GM18526 (cell line): Measurements from ENCODE around the gene CHAD.

ENCODE experiments used
- POLR2A ChIP-seq: IDR thresholded peaks from 3 replicates; pipeline ENCODE4 v1.6.1; 2011; ENCODE audit not compliant: insufficient read length; ENCODE audit errors: extremely low read depth

The CHAD gene

GRCh38 chr17:50430821-50431618 is 37.7 kb downstream of the CHAD start:
- TF ChIP-seq POLR2A: no peak

- TF ChIP-seq POLR2A: no peak
Measured at GRCh38 chr17:50429793-50430192, 38.9 kb downstream of the CHAD start.

- TF ChIP-seq POLR2A: no peak
Measured at GRCh38 chr17:50428831-50429424, 39.8 kb downstream of the CHAD start.

- no peak for TF ChIP-seq POLR2A
Measured at GRCh38 chr17:50426814-50427787, 41.6 kb downstream of the CHAD start.

DNA sequence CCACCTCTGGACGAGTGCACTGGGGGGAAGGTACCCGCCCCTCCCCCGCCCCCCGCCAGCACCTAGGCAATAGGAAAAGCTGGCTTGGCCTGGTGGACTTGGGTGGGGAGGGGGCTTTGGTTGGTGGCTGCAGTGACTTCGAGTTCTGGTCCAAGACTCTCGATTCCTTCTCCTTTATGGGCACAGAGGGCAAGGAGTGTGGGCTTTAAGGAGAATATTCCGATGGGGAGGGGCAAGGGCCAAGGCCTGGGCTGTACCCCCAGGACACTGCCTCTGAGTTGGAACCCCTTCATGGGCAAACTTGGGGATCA is 42.3 kb downstream of the CHAD start:
- TF ChIP-seq POLR2A: no peak

GRCh38 chr17:50425682-50426471 is 42.8 kb downstream of the CHAD start, which contains the start of gene ACSF2:
TSS of gene ACSF2 (plus strand) at chr17:50426218. CDS start at chr17:50426262, 44 bp downstream.
- peak; percentile 62 for TF ChIP-seq POLR2A

GRCh38 chr17:50424996-50425681 is 43.5 kb downstream of the CHAD start:
- TF ChIP-seq POLR2A: no peak

DNA sequence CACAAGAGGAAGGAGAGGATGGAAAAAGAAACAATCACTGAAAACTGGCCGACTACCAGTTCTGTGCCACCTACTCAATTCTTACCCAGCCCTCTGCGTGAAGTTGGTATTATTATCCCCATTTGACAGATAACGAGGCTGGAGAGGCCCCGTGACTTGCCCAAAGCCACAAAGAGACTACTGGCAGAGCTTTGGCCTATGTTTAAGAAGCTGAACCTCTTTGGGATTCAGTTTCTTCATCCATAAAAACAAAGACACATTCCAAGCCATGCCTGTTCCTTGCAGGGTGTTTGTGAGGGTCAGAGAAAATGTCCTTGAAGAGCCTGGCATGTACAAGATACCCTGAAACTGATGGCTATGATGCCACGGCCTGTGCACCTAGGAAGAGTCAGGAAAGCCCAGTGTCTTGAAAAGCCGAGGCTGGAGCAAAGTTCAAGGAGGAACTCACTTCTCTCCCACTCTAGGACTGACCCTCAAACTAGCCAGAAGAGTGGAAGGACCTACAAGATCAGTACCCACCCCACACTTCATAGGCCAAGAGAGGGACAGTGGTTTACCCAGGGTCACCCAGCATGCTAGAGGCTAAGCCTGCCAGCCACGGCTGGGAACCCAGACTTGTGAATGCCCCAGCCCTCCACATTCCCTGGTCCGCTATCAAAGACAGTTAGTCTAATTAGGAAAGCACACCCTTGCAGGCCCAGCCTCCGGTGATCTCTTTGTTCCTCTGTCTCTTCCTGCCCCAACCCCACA is 44.3 kb downstream of the CHAD start:
- TF ChIP-seq POLR2A: no peak

- no peak for TF ChIP-seq POLR2A
Measured at GRCh38 chr17:50423553-50424159, 45.0 kb downstream of the CHAD start.

- TF ChIP-seq POLR2A: no peak
Measured at GRCh38 chr17:50422738-50423137, 45.9 kb downstream of the CHAD start.

DNA sequence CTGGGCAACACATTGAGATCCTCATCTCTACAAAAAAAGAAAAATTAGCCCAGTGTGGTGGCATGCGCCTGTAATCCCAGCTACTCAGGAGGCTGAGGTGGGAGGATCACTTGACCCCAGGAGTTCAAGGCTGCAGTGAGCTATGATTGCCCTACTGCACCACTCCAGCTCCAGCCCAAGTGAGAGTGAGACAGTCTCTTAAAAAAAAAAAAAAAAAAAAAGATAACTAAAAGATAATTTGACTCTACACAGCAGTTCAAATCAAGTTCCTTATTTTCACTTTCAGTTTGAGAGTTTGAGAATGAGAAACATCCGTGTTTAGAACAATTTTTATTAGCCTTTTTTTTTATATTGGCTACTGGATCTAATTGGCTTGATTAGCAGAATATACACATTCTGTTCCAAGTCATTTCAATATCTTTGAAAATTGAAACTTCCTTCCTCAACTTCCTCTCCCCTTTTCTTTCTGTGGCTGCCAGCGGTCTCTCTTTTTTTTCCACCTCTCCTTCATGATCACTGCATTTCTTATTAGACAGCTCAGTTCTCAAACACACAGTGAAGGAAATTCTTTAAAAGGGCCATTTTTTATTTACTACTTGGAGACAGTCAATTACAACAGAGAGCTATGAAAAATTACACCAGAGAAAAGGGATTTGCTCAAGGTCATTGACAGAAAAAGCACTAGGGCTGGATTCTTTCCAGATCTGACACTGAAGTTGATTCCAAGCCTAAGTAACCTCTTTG is 47.2 kb downstream of the CHAD start:
- no peak for TF ChIP-seq POLR2A

DNA sequence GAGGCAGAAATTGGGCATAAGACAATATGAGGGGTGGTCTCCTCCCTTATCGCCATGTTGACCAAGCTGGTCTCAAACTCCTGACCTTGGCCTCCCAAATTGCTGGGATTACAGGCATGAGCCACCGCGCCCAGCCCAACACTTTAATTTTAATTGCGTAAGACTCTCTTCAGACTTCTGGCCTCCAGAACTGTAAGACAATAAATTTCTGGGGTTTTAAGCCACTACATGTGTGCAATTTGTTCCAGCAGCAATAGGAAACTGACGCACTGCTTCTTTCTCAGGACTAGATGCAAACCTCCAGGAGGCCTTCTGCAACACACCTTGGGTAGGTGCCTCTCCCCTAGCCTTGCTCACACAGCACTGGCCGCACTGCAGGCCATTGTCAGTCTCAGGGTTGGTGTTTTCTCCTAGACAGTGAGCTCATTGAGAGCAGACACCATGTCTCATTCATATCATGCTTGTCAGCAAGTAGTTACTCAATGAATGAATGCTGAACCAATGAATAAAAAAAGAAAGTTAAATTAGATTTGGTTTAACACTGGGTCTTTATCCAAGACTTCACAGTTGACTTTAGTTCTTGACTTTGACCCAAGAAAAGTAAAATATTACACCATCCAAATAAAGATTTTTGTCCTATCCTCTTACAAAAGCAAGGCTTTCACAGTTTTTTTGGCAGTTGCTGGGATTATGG is 48.1 kb downstream of the CHAD start:
- TF ChIP-seq POLR2A: no peak
